Measurements from ENCODE around the gene ASB8.
A peak's percentile ranks its signal among the peaks of the same experiment; 100 is the strongest.

The ASB8 gene

GRCh38 chr12:48157018-48157888 lies at the start of gene ASB8:
ASB8 (minus strand) TSS chr12:48157515; CDS start chr12:48153496, 4,019 bp downstream.
- H3K4me3 ChIP-seq (ENCODE audit: control insufficient read depth, low read depth, low read length): peak within 1 kb of the TSS; percentile 99
- TF ChIP-seq CTCF (conservative IDR thresholded peaks at IDR 0.05; ENCODE audit: control insufficient read depth, insufficient read depth, low read depth, low read length): peak; percentile 41
- DNase-seq (ENCODE audit: low read depth): peak; percentile 97

GRCh38 chr12:48203192-48203591 lies 45.9 kb upstream of the ASB8 start, which contains the start of gene OR10AD1:
OR10AD1 (minus strand) TSS chr12:48203292; CDS start chr12:48203292, 0 bp downstream.
- no peak for DNase-seq (ENCODE audit: low read depth)
- no peak within 1 kb of the TSS for H3K4me3 ChIP-seq (ENCODE audit: control insufficient read depth, low read depth, low read length)
- TF ChIP-seq CTCF (conservative IDR thresholded peaks at IDR 0.05; ENCODE audit: control insufficient read depth, insufficient read depth, low read depth, low read length): no peak

GRCh38 chr12:48202766-48203165 lies 45.5 kb upstream of the ASB8 start:
- DNase-seq (ENCODE audit: low read depth): no peak
- no peak for TF ChIP-seq CTCF (conservative IDR thresholded peaks at IDR 0.05; ENCODE audit: control insufficient read depth, insufficient read depth, low read depth, low read length)
- H3K4me3 ChIP-seq (ENCODE audit: control insufficient read depth, low read depth, low read length): no peak overlapping the region

- TF ChIP-seq CTCF (conservative IDR thresholded peaks at IDR 0.05; ENCODE audit: control insufficient read depth, insufficient read depth, low read depth, low read length): no peak
- no peak for DNase-seq (ENCODE audit: low read depth)
- H3K4me3 ChIP-seq (ENCODE audit: control insufficient read depth, low read depth, low read length): no peak overlapping the region
These were observed 44.2 kb upstream of the ASB8 start for GRCh38 chr12:48201516-48201915.

GRCh38 chr12:48201091-48201490 lies 43.8 kb upstream of the ASB8 start:
- DNase-seq (ENCODE audit: low read depth): no peak
- H3K4me3 ChIP-seq (ENCODE audit: control insufficient read depth, low read depth, low read length): no peak overlapping the region
- no peak for TF ChIP-seq CTCF (conservative IDR thresholded peaks at IDR 0.05; ENCODE audit: control insufficient read depth, insufficient read depth, low read depth, low read length)

GRCh38 chr12:48199774-48200221 lies 42.5 kb upstream of the ASB8 start:
- DNase-seq (ENCODE audit: low read depth): peak; percentile 31
- no peak overlapping the region for H3K4me3 ChIP-seq (ENCODE audit: control insufficient read depth, low read depth, low read length)
- no peak for TF ChIP-seq CTCF (conservative IDR thresholded peaks at IDR 0.05; ENCODE audit: control insufficient read depth, insufficient read depth, low read depth, low read length)
